ENCODE results near the gene LMO2.
"Not testable (repeated sequence)": the region's sequence is repeated elsewhere in the genome, so short reads cannot be mapped to it uniquely, and the experiment has no call there.

- TF ChIP-seq CTCF, POLR2A (IDR thresholded peaks at IDR 0.05): not testable (repeated sequence)
Observed at GRCh38 chr11:33917402-33917801, 25.5 kb upstream of the LMO2 start.
